ENCODE measurements around the gene INSRR. TPM values are rescaled to one million over a fixed set of nuclear protein-coding genes. Genes with fewer than 3 reads are reported as not detected.

The INSRR gene
- total RNA-seq, 1 donor from 2014 or later: 6.9 TPM

DNA sequence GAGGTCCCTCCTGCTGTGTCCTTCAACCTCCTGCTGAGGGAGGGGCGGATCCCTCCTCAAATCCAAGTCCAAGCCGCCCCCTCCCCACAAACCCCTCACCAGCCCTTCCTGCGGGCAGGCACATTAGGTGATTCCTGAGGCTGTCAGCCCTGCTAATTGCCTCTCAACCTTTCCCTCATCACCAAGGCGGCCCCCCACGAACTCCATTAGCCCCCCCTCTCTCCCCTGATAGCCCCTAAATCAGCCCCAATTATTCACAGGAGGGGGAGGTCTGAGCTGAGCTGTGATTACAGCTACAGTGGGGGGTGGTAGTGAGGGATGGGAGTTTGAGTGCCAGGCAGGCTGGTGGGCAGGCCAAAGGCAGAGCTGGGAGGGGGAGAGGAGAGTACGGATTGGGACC is 28.8 kb upstream of the INSRR start:
- Mint-ChIP-seq H3K27me3 (ENCODE audit: unreplicated experiment) (peaks cover 35% of the 10 kb centered on the region), H3K36me3 (ENCODE audit: unreplicated experiment) (no peaks in the 10 kb centered on the region), H3K27ac (ENCODE audit: unreplicated experiment) (peak overlapping the region; percentile 71), H3K4me3 (ENCODE audit: unreplicated experiment) (peak overlapping the region; percentile 16), H3K9me3 (ENCODE audit: unreplicated experiment) (peaks cover 14% of the 10 kb centered on the region), H3K4me1 (ENCODE audit: low read depth, unreplicated experiment) (peaks cover 56% of the 10 kb centered on the region)
- DNase-seq: no peak
- TF ChIP-seq, protein P1, sequence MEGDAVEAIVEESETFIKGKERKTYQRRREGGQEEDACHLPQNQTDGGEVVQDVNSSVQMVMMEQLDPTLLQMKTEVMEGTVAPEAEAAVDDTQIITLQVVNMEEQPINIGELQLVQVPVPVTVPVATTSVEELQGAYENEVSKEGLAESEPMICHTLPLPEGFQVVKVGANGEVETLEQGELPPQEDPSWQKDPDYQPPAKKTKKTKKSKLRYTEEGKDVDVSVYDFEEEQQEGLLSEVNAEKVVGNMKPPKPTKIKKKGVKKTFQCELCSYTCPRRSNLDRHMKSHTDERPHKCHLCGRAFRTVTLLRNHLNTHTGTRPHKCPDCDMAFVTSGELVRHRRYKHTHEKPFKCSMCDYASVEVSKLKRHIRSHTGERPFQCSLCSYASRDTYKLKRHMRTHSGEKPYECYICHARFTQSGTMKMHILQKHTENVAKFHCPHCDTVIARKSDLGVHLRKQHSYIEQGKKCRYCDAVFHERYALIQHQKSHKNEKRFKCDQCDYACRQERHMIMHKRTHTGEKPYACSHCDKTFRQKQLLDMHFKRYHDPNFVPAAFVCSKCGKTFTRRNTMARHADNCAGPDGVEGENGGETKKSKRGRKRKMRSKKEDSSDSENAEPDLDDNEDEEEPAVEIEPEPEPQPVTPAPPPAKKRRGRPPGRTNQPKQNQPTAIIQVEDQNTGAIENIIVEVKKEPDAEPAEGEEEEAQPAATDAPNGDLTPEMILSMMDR (IDR thresholded peaks at IDR 0.05; ENCODE audit: partially characterized antibody, unreplicated experiment): no peak

- peaks cover 60% of the 10 kb centered on the region for H3K4me1 Mint-ChIP-seq (ENCODE audit: low read depth, unreplicated experiment)
- DNase-seq: no peak
- TF ChIP-seq, protein P1 (IDR thresholded peaks at IDR 0.05; ENCODE audit: partially characterized antibody, unreplicated experiment): no peak
- H3K36me3 Mint-ChIP-seq (ENCODE audit: unreplicated experiment): no peaks in the 10 kb centered on the region
- H3K27me3 Mint-ChIP-seq (ENCODE audit: unreplicated experiment): peaks cover 39% of the 10 kb centered on the region
- no peak overlapping the region for H3K4me3 Mint-ChIP-seq (ENCODE audit: unreplicated experiment)
- peaks cover 14% of the 10 kb centered on the region for H3K9me3 Mint-ChIP-seq (ENCODE audit: unreplicated experiment)
- peak overlapping the region; percentile 9 for H3K27ac Mint-ChIP-seq (ENCODE audit: unreplicated experiment)
These were observed 28.4 kb upstream of the INSRR start for GRCh38 chr1:156887317-156887716.

- Mint-ChIP-seq H3K27me3 (ENCODE audit: unreplicated experiment) (peaks cover 40% of the 10 kb centered on the region), H3K27ac (ENCODE audit: unreplicated experiment) (peak overlapping the region; percentile 81), H3K9me3 (ENCODE audit: unreplicated experiment) (peaks cover 14% of the 10 kb centered on the region), H3K4me3 (ENCODE audit: unreplicated experiment) (peak overlapping the region; percentile 74), H3K36me3 (ENCODE audit: unreplicated experiment) (no peaks in the 10 kb centered on the region), H3K4me1 (ENCODE audit: low read depth, unreplicated experiment) (peaks cover 66% of the 10 kb centered on the region)
- TF ChIP-seq, protein P1 (IDR thresholded peaks at IDR 0.05; ENCODE audit: partially characterized antibody, unreplicated experiment): no peak
- no peak for DNase-seq
These were observed 27.8 kb upstream of the INSRR start for GRCh38 chr1:156886583-156887281.

DNA sequence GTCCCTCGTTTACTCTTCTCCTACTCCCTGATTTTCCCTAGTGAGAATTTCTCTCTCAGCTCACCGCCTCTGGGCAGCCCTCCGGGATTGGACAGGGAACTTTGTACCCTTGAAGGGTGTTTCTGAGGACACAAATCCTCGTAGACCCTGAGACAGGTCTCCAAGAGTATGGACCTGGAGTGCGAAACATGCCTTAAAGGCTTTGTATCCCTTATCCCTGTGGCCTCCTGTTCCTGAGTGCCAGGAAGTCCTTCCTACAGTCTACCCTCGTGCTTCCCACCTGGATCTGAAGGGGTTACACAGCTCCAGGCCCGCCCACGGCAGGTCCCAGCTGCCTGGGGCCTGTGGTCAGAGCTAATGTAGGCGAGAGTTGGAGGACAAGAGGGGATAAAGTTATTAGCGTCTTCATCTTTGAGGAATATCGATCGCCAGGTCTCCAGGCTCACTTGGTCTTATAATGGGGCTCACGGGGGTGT is 27.0 kb upstream of the INSRR start:
- Mint-ChIP-seq H3K27ac (ENCODE audit: unreplicated experiment) (peak overlapping the region; percentile 81), H3K4me1 (ENCODE audit: low read depth, unreplicated experiment) (peaks cover 70% of the 10 kb centered on the region)

DNA sequence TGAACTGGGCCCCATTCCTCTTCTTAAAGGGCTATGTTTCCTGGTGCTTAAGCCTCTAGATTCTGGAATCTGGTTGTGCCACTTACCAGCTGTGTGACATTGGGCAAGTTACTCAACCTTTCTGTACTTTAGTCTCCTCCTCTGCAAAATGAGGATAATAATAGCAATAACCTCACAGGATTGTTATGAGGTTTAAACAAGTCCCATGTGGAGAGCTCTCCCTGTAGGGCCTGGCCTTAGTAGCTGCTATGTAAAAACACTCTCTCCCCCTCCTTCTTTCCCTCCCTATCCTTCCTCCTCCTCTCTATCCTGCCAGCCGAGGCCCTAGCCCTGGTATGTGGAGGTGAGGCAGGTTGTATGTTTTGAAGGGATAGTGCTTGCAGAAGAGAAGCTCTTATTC is 26.4 kb upstream of the INSRR start:
- no peak for DNase-seq
- peaks cover 29% of the 10 kb centered on the region for H3K27me3 Mint-ChIP-seq (ENCODE audit: unreplicated experiment)
- TF ChIP-seq, protein P1 (IDR thresholded peaks at IDR 0.05; ENCODE audit: partially characterized antibody, unreplicated experiment): no peak

More for the DNA sequence above, 27.0 kb upstream of the INSRR start:
- no peaks in the 10 kb centered on the region for H3K36me3 Mint-ChIP-seq (ENCODE audit: unreplicated experiment)
- H3K27me3 Mint-ChIP-seq (ENCODE audit: unreplicated experiment): peaks cover 32% of the 10 kb centered on the region
- TF ChIP-seq, protein P1 (IDR thresholded peaks at IDR 0.05; ENCODE audit: partially characterized antibody, unreplicated experiment): no peak
- peak overlapping the region; percentile 74 for H3K4me3 Mint-ChIP-seq (ENCODE audit: unreplicated experiment)
- peaks cover 14% of the 10 kb centered on the region for H3K9me3 Mint-ChIP-seq (ENCODE audit: unreplicated experiment)
- DNase-seq: no peak

More for the DNA sequence above, 26.4 kb upstream of the INSRR start:
- peak overlapping the region; percentile 14 for H3K4me3 Mint-ChIP-seq (ENCODE audit: unreplicated experiment)
- H3K27ac Mint-ChIP-seq (ENCODE audit: unreplicated experiment): no peak overlapping the region
- no peaks in the 10 kb centered on the region for H3K36me3 Mint-ChIP-seq (ENCODE audit: unreplicated experiment)
- H3K9me3 Mint-ChIP-seq (ENCODE audit: unreplicated experiment): peaks cover 14% of the 10 kb centered on the region
- peaks cover 73% of the 10 kb centered on the region for H3K4me1 Mint-ChIP-seq (ENCODE audit: low read depth, unreplicated experiment)
